H1 (cell line): Measurements from ENCODE around the gene MCC. TPM values are rescaled to one million over a fixed set of nuclear protein-coding genes. Genes with fewer than 3 reads are reported as not detected.
A peak's percentile ranks its signal among the peaks of the same experiment; 100 is the strongest.

ENCODE experiments used
- BRCA1 ChIP-seq: IDR thresholded peaks from 2 replicates; pipeline ENCODE4 v1.6.1; 2012; ENCODE audit warnings: low read depth, low read length, improper control_type of control experiment
- CEBPB ChIP-seq: IDR thresholded peaks from 2 replicates; pipeline ENCODE4 v1.6.1; 2012; ENCODE audit warnings: low read depth, low read length
- CHD7 ChIP-seq: fragments of 300-600 bp; sonication (generic); IDR thresholded peaks from 2 replicates; pipeline ENCODE4 v1.7.1; 2012; ENCODE audit warnings: low read length, moderate library complexity, mild to moderate bottlenecking, inconsistent platforms; ENCODE audit not compliant: insufficient replicate concordance
- CTCF ChIP-seq, 3 experiments: IDR thresholded peaks; 1 replicate in 2 of 3; 2 replicates in 1 of 3; pipeline versions ENCODE4 v1.5.1 to v1.6.1; 2011; ENCODE audit warnings: low read length in 3 of 3, mild to moderate bottlenecking in 3 of 3, inconsistent platforms in 2 of 3, low read depth in 1 of 3, moderate library complexity in 1 of 3; ENCODE audit not compliant: insufficient read depth in 1 of 3; ENCODE audit errors: control extremely low read depth in 1 of 3
- polyA plus RNA-seq, 7 experiments: library from polyadenylated mRNA; depleted of rRNA in 3 of 7; stranded (reverse) in 5 of 7; unstranded in 2 of 7; fragments of >200 nt in 5 of 7; fragments of 200-250 nt in 2 of 7; gene quantifications; 1 replicate in 5 of 7; 2 replicates in 1 of 7; 4 replicates in 1 of 7; pipeline versions ENCODE4 v1.2.1 to v1.2.3, GENCODE V29; 2011 to 2013; ENCODE audit warnings: missing spikeins in 2 of 7, mixed read lengths in 2 of 7
- total RNA-seq: library from RNA; stranded (reverse); fragmentation: NEBNext Ultra II Directional; extraction: Animal tissue kit (Norgen Biotek cat#: 25700); gene quantifications from 2 replicates; pipeline ENCODE4 v1.2.1, GENCODE V29; 2021

MCC gene
- total and polyA plus RNA-seq, 2 of the 8 experiments (the other 6 are each of a cell fraction or from before 2014, with no cell fraction given), result 2.6 to 18.3 TPM

GRCh38 chr5:113336975-113337374, 151.3 kb downstream of the MCC start (continued):
- TF ChIP-seq CHD7 (no peak), CTCF (IDR thresholded peaks at IDR 0.05; ENCODE audit: control extremely low read depth in 1 of 3, insufficient read depth in 1 of 3, low read depth in 1 of 3, low read length in 3 of 3) (peak in 2 of 3 experiments; percentile 48 to 58; a peak in 3 of 4 replicates), CEBPB (no peak), BRCA1 (no peak)
